GM23338 (cell line): ENCODE measurements around the gene RIT1.

Experiments
- CREB1 ChIP-seq: fragments of 250-450 bp; sonication (Bioruptor Pico); IDR thresholded peaks from 2 replicates; pipeline ENCODE4 v1.5.0; 2020; ENCODE audit warnings: low read depth, mild to moderate bottlenecking, moderate library complexity
- CTCF ChIP-seq, 2 experiments: fragments of 200-600 bp in 1 of 2; sonication (generic) in 1 of 2; conservative IDR thresholded peaks; 2 replicates each; pipeline versions ENCODE4 v1.5.1 to v1.6.1; 2016 to 2017; ENCODE audit warnings: antibody characterized with exemption in 2 of 2, low read depth in 2 of 2, mild to moderate bottlenecking in 2 of 2, moderate library complexity in 1 of 2
- EZH2 ChIP-seq: fragments of 200-600 bp; sonication (generic); IDR thresholded peaks from one replicate; pipeline ENCODE4 v1.8.0; 2017; ENCODE audit warnings: antibody characterized with exemption, mild to moderate bottlenecking, low read depth; ENCODE audit not compliant: unreplicated experiment
- EZH2phosphoT487 ChIP-seq: fragments of 200-600 bp; sonication (generic); IDR thresholded peaks from one replicate; pipeline ENCODE4 v1.8.1; 2018; ENCODE audit warnings: antibody characterized with exemption; ENCODE audit not compliant: unreplicated experiment
- POLR2AphosphoS5 ChIP-seq: IDR thresholded peaks from 2 replicates; pipeline ENCODE4 v1.6.1; 2016; ENCODE audit warnings: antibody characterized with exemption, low read depth
- REST ChIP-seq: IDR thresholded peaks from one replicate; pipeline ENCODE4 v1.6.1; 2018; ENCODE audit warnings: antibody characterized with exemption; ENCODE audit not compliant: unreplicated experiment
- ZNF114 ChIP-seq: fragments of 250-450 bp; sonication (Bioruptor Pico); IDR thresholded peaks from 2 replicates; pipeline ENCODE4 v1.5.0; 2020; ENCODE audit warnings: mild to moderate bottlenecking, moderate library complexity

- TF ChIP-seq CREB1 (CRISPR knock-in tag) (peak; percentile 84), CTCF (conservative IDR thresholded peaks at IDR 0.05; ENCODE audit: low read depth in 2 of 2) (no peak), EZH2phosphoT487 (no peak), EZH2 (no peak), REST (no peak), POLR2AphosphoS5 (peak; percentile 42), ZNF114 (no peak)
Measured at GRCh38 chr1:155859881-155860871, 51.0 kb downstream of the RIT1 start.
